ENCODE measurements around the gene BRD4.
"Not testable (repeated sequence)": the region's sequence is repeated elsewhere in the genome, so short reads cannot be mapped to it uniquely, and the experiment has no call there.

DNA sequence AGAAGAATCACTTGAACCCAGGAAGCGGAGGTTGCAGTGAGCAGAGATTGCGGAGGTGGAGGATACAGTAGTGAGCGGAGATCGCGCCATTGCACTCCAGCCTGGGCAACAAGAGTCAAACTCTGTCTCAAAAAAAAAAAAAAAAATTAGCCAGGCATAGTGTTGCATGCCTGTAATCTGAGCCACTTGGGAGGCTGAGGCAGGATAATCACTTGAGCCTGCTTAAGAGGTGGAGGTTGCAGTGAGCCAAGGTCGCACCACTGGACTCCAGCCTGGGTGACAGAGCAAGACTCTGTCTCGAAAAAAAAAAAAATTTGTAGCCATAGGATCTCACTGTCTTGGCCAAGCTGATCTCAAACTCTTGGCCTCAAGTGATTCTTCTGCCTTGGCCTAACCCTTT lies 3.7 kb upstream of the BRD4 start:
- TF ChIP-seq CTCF (IDR thresholded peaks at IDR 0.05; ENCODE audit: extremely low read depth in 1 of 2, insufficient read depth in 1 of 2, low read depth in 1 of 2, low read length in 2 of 2); FOS (IDR thresholded peaks at IDR 0.05; ENCODE audit: borderline replicate concordance, insufficient read depth, low read length); EZH2 (IDR thresholded peaks at IDR 0.05; ENCODE audit: borderline replicate concordance, low read depth, low read length, severe bottlenecking); POLR2A (IDR thresholded peaks at IDR 0.05; ENCODE audit: low read depth, low read length); POLR2AphosphoS5 (IDR thresholded peaks at IDR 0.05; ENCODE audit: insufficient read depth, low read depth, low read length); MYC (IDR thresholded peaks at IDR 0.05; ENCODE audit: low read depth, low read length); JUN (IDR thresholded peaks at IDR 0.05; ENCODE audit: borderline replicate concordance, insufficient read depth, insufficient read length, low read depth); GATA2 (IDR thresholded peaks at IDR 0.05; ENCODE audit: insufficient read depth, insufficient read length, low read depth, low read length): not testable (repeated sequence)
- TF ChIP-seq, protein P1, sequence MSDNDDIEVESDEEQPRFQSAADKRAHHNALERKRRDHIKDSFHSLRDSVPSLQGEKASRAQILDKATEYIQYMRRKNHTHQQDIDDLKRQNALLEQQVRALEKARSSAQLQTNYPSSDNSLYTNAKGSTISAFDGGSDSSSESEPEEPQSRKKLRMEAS (IDR thresholded peaks at IDR 0.05; ENCODE audit: insufficient read depth, insufficient read length), result not testable (repeated sequence)
